CD4-positive, alpha-beta T cell (primary cell): ENCODE measurements around the gene SENP8. TPM values are rescaled to one million over a fixed set of nuclear protein-coding genes. Genes with fewer than 3 reads are reported as not detected.

ENCODE experiments used
- ATAC-seq: fragments of 200-7000 bp; cut with Tn5 transposase; one replicate; pipeline ENCODE4 v1.10.0; 2022; ENCODE audit warnings: mild to moderate bottlenecking; ENCODE audit not compliant: poor library complexity
- CTCF ChIA-PET: fragments of 350-600 bp; sonication (Branson Sonifier 250); formaldehyde crosslinking; loops from one replicate; lab custom pipeline; 2021; ENCODE audit warnings: antibody characterized with exemption, inconsistent platforms; lab: Charles Lee
- POLR2A ChIA-PET: fragments of 350-600 bp; sonication (Branson Sonifier 250); formaldehyde crosslinking; loops from one replicate; lab custom pipeline; 2021; ENCODE audit warnings: antibody characterized with exemption, inconsistent platforms; lab: Charles Lee
- DNase-seq, 14 experiments: peaks; one replicate each; pipeline ENCODE4 v3.0.0-alpha.2; 2013 to 2020; ENCODE audit warnings: mixed read lengths in 2 of 14
- H3K27ac ChIP-seq, 2 donors: one replicate each; pipeline versions ENCODE4 v1.5.1 to v1.7.0; 2013; ENCODE audit warnings: low read length in 2 of 2, low read depth in 1 of 2, mild to moderate bottlenecking in 1 of 2
- H3K27me3 ChIP-seq, 2 experiments: 1 replicate in 1 of 2; 2 replicates in 1 of 2; pipeline versions ENCODE4 v1.6.1 to v1.7.0; 2013; ENCODE audit warnings: low read length in 2 of 2, control low read depth in 1 of 2, mild to moderate bottlenecking in 1 of 2, moderate library complexity in 1 of 2; ENCODE audit not compliant: insufficient read depth in 2 of 2, control insufficient read depth in 1 of 2
- H3K36me3 ChIP-seq: one replicate; pipeline ENCODE4 v1.6.1; 2013; ENCODE audit warnings: low read length, control low read depth; ENCODE audit not compliant: insufficient read depth
- H3K4me1 ChIP-seq: one replicate; pipeline ENCODE4 v1.6.1; 2013; ENCODE audit warnings: low read length, control low read depth; ENCODE audit not compliant: insufficient read depth
- H3K4me3 ChIP-seq: one replicate; pipeline ENCODE4 v1.5.1; 2013; ENCODE audit warnings: mild to moderate bottlenecking, low read length, moderate library complexity
- H3K9me3 ChIP-seq, 2 experiments: 1 replicate in 1 of 2; 2 replicates in 1 of 2; pipeline versions ENCODE4 v1.6.1 to v1.7.0; 2013; ENCODE audit warnings: low read length in 2 of 2, mild to moderate bottlenecking in 2 of 2, control low read depth in 1 of 2, moderate library complexity in 1 of 2; ENCODE audit not compliant: control insufficient read depth in 1 of 2, insufficient read depth in 1 of 2
- H3K27ac Mint-ChIP-seq: one replicate; pipeline ENCODE4 v1.8.0; 2020; ENCODE audit warnings: mixed read lengths
- H3K27me3 Mint-ChIP-seq: one replicate; pipeline ENCODE4 v1.8.0; 2021; ENCODE audit warnings: mixed read lengths
- H3K36me3 Mint-ChIP-seq: one replicate; pipeline ENCODE4 v1.8.0; 2021; ENCODE audit warnings: low read depth, mixed read lengths
- H3K4me1 Mint-ChIP-seq: one replicate; pipeline ENCODE4 v1.8.0; 2021; ENCODE audit warnings: low read depth, mixed read lengths
- H3K4me3 Mint-ChIP-seq: one replicate; pipeline ENCODE4 v1.8.0; 2020; ENCODE audit warnings: mild to moderate bottlenecking, mixed read lengths
- H3K9me3 Mint-ChIP-seq: one replicate; pipeline ENCODE4 v1.8.0; 2020; ENCODE audit warnings: mixed read lengths
- intact Hi-C, 2 experiments: fragments of 100-400 bp; cut with DNase I in 1 of 2; cut with micrococcal nuclease in 1 of 2; formaldehyde crosslinking; loops; one replicate each; pipeline versions ENCODE4 v1.15.1 to v1.9.0; 2023 to 2025; cut with DNase I, micrococcal nuclease
- total RNA-seq, 174 experiments: library from RNA in 2 of 174; stranded (reverse) in 2 of 174; gene quantifications; one replicate each; pipeline ENCODE4 v1.2.3 and lab custom pipeline; 2021 to 2026
- TF ChIP-seq, protein P1 (sequence below): fragments of 200-600 bp; IDR thresholded peaks from one replicate; pipeline ENCODE4 v1.8.0; 2022; ENCODE audit warnings: antibody characterized with exemption, mild to moderate bottlenecking

Gene SENP8
- total RNA-seq, 2 experiments from 2014 or later, result 0.14 TPM; not detected in 1

GRCh38 chr15:72106068-72106467, 12.1 kb upstream of the SENP8 start:
- Histone ChIP-seq H3K36me3 (no peaks in the 10 kb centered on the region), H3K4me3 (no peak overlapping the region), H3K4me1 (no peaks in the 10 kb centered on the region), H3K27me3 (no peaks in the 10 kb centered on the region), H3K9me3 (no peaks in the 10 kb centered on the region), H3K27ac (no peak overlapping the region)
- H3K9me3 Mint-ChIP-seq, result no peaks in the 10 kb centered on the region
- H3K36me3 Mint-ChIP-seq, result no peaks in the 10 kb centered on the region
- no peak overlapping the region for H3K27ac Mint-ChIP-seq
- DNase-seq (no peak), ATAC-seq (no peak)
- CTCF ChIA-PET, result interaction anchor here (0.6 to 1.2 kb wide), 2 partner anchors 14 to 125 kb away, joined by 3 read pairs; no protein-coding TSS in a partner anchor
- H3K27me3 Mint-ChIP-seq, result no peaks in the 10 kb centered on the region
- POLR2A ChIA-PET, result no interaction called here
- H3K4me1 Mint-ChIP-seq, result peaks cover 24% of the 10 kb centered on the region
- TF ChIP-seq, protein P1, sequence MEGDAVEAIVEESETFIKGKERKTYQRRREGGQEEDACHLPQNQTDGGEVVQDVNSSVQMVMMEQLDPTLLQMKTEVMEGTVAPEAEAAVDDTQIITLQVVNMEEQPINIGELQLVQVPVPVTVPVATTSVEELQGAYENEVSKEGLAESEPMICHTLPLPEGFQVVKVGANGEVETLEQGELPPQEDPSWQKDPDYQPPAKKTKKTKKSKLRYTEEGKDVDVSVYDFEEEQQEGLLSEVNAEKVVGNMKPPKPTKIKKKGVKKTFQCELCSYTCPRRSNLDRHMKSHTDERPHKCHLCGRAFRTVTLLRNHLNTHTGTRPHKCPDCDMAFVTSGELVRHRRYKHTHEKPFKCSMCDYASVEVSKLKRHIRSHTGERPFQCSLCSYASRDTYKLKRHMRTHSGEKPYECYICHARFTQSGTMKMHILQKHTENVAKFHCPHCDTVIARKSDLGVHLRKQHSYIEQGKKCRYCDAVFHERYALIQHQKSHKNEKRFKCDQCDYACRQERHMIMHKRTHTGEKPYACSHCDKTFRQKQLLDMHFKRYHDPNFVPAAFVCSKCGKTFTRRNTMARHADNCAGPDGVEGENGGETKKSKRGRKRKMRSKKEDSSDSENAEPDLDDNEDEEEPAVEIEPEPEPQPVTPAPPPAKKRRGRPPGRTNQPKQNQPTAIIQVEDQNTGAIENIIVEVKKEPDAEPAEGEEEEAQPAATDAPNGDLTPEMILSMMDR, result no peak
- intact Hi-C loops, result no loop called here
- H3K4me3 Mint-ChIP-seq, result no peak overlapping the region

DNA sequence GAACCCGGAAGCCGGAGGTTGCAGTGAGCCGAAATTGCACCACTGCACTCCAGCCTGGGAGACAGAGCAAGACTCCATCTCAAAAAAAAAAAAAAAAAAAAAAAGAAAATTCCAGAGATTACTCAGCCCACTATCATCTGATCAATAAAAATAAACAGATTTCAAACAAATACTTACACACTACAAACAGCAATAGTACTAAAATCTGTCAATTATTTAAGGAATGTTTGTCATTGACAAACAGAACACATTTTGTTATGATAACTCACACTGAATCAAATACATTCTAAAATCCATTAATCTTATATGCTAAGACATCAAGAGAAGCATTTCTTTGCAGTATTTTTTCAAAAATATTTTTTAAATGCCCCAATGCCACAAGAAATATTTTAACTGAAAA, 7.8 kb upstream of the SENP8 start:
- Mint-ChIP-seq H3K9me3 (no peaks in the 10 kb centered on the region), H3K4me1 (peaks cover 28% of the 10 kb centered on the region), H3K4me3 (no peak overlapping the region), H3K36me3 (no peaks in the 10 kb centered on the region), H3K27me3 (no peaks in the 10 kb centered on the region), H3K27ac (no peak overlapping the region)
- DNase-seq, result no peak
- no peaks in the 10 kb centered on the region for H3K4me1 ChIP-seq
- no peak for ATAC-seq
- H3K9me3 ChIP-seq, result no peaks in the 10 kb centered on the region
- no peaks in the 10 kb centered on the region for H3K27me3 ChIP-seq
- TF ChIP-seq, protein P1, result no peak
- ChIA-PET CTCF (no interaction called here), POLR2A (no interaction called here)
- H3K36me3 ChIP-seq, result no peaks in the 10 kb centered on the region
- no peak overlapping the region for H3K27ac ChIP-seq
- intact Hi-C loops, result loop anchor here in 1 of 2 experiments (10.0 kb wide), 1 partner anchor 1524 kb away; the partner anchor contains the start of gene NPTN
- no peak overlapping the region for H3K4me3 ChIP-seq

DNA sequence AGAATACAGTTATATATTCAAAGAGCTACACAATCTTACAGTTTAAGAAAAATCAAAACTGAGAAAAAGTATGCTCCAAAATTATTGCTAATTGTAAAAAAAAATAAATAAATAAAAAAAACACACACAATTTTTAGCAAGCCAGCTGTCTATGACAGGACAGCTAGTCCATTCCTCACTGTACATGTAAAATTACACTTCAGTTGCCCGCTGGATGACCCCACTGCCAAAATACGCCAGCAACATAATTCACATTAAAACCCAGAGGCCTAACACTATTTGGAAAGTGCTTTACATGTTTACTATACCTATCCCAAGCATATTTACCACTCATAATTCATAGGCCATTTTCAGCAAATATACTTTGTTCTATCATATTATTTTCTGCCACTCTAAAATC, 6.1 kb upstream of the SENP8 start:
- no peak overlapping the region for H3K4me3 ChIP-seq
- H3K9me3 Mint-ChIP-seq, result no peaks in the 10 kb centered on the region
- H3K9me3 ChIP-seq, result no peaks in the 10 kb centered on the region
- peaks cover 6% of the 10 kb centered on the region for H3K4me1 ChIP-seq
- DNase-seq (no peak), ATAC-seq (no peak)
- POLR2A ChIA-PET, result no interaction called here
- H3K27me3 ChIP-seq, result no peaks in the 10 kb centered on the region
- no peaks in the 10 kb centered on the region for H3K36me3 ChIP-seq
- H3K36me3 Mint-ChIP-seq, result peaks cover 5% of the 10 kb centered on the region
- CTCF ChIA-PET, result interaction anchor here (0.5 kb wide), 1 partner anchor 131 kb away, joined by 3 read pairs; no protein-coding TSS in a partner anchor
- no peak overlapping the region for H3K4me3 Mint-ChIP-seq
- H3K27ac Mint-ChIP-seq, result no peak overlapping the region
- H3K27ac ChIP-seq, result no peak overlapping the region
- H3K27me3 Mint-ChIP-seq, result no peaks in the 10 kb centered on the region
- intact Hi-C loops, result loop anchor here in 1 of 2 experiments (10.0 kb wide), 1 partner anchor 1523 kb away; the partner anchor contains the start of gene NPTN
- TF ChIP-seq, protein P1, result no peak
- peaks cover 46% of the 10 kb centered on the region for H3K4me1 Mint-ChIP-seq
